CD4-positive, alpha-beta T cell treated with Interleukin-6 at 100 ng/mL for 8 hours (primary cell): Measurements from ENCODE around the gene PIGS.
"Not testable (repeated sequence)": the region's sequence is repeated elsewhere in the genome, so short reads cannot be mapped to it uniquely, and the experiment has no call there.

Experiments
- DNase-seq: peaks from one replicate; pipeline ENCODE4 v3.0.0-alpha.2; 2020; ENCODE audit warnings: mixed read lengths, low spot score

PIGS gene

DNA sequence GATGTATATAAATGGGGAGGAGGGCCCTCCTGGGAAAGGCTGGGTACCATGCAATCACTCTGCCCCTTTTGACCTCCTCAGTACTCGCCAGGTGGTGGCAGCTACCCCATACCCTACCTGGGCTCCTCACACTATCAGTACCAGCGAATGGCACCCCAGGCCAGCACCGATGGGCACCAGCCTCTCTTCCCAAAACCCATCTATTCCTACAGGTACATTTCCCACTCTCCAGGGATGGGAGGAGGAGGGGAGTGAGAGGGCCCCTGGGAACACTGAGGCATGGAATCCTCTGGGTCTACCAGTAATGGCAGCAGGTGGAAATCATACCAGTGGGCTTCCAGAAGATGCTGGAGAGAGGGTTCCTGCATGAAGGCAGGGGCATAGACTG lies 42.3 kb downstream of the PIGS start:
- no peak for DNase-seq

- no peak for DNase-seq
Observed at GRCh38 chr17:28528327-28529012, 42.9 kb downstream of the PIGS start.

DNA sequence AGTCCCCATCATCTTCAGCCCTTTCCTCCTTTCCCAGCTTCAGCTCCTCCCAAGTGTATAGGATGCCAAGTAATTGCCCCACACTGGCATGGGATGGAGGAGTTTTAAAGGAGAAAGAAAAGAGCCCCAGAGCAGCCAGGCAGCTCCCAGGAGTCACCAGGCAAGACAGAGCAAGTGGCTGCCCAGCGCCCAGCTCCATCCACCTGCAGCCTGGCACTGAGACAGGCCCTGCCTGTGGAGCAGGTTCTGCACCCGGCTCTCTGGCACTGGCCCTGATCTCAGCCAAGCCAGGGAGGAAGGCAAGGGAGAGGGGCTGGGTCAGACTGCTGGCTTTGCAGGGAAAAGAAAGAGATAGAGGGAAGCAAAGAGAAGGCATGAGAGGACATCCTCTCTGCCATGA lies 43.5 kb downstream of the PIGS start:
- DNase-seq = no peak

GRCh38 chr17:28527181-28527681 lies 44.1 kb downstream of the PIGS start:
- no peak for DNase-seq

GRCh38 chr17:28526381-28526780 lies 44.9 kb downstream of the PIGS start:
- DNase-seq = no peak

DNA sequence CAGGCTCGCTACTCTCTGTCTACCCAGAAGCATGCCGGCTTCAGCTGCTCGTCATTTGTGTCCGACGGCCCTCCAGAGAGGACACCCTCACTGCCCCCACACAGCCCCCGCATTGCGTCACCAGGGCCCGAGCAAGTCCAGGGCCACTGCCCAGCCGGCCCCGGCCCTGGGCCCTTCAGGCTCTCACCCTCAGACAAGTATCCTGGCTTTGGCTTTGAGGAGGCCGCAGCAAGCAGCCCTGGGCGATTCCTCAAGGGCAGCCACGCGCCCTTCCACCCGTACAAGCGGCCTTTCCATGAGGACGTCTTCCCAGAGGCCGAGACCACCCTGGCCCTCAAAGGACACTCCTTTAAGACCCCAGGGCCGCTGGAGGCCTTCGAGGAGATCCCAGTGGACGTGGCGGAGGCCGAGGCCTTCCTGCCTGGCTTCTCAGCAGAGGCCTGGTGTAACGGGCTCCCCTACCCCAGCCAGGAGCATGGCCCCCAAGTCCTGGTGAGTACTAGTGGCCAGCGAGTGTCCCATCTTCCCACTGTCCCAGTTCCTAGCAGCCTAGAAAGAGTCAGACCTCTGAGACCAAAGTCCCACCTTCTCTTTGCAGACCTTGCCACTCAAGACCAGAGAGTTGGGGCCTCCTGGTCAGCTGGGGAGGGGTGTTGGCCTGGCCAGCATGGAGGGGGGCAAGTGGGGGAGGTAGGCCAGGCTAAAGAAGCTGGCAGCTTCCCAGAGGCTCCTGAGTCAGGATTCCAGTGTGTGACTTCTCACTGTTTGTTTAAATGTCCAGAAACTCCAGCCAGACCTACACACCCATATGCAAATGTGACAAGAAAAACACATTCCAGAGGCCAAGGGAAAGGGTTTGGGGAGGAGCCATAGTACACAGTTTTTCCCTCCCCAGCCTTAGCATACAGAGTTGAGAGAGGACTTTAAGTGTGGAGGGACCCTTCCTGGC lies 46.6 kb downstream of the PIGS start:
- no peak for DNase-seq

DNA sequence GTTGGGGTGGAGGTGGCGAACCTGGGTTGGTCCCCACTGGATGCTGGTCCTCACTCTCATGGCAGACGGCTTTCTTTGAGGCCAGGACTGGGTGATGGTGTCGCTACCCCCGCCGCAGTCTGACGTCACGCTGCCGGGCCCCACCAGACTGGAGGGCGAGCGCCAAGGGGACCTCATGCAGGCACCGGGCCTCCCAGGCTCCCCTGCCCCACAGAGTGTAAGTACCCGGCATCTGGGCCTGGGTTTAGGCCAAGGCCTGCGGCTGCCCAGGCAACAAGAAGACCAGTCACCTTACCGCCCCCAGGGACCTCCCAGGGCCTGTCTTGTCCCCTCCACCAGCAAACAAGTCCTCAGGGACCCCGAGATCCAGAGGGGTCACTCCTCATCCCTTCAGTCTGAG lies 47.4 kb downstream of the PIGS start:
- DNase-seq = no peak

GRCh38 chr17:28523186-28523585 lies 48.1 kb downstream of the PIGS start:
- no peak for DNase-seq

- DNase-seq = not testable (repeated sequence)
Observed at GRCh38 chr17:28522281-28522680, 49.0 kb downstream of the PIGS start.

- no peak for DNase-seq
Observed at GRCh38 chr17:28521311-28522085, 49.8 kb downstream of the PIGS start.

DNA sequence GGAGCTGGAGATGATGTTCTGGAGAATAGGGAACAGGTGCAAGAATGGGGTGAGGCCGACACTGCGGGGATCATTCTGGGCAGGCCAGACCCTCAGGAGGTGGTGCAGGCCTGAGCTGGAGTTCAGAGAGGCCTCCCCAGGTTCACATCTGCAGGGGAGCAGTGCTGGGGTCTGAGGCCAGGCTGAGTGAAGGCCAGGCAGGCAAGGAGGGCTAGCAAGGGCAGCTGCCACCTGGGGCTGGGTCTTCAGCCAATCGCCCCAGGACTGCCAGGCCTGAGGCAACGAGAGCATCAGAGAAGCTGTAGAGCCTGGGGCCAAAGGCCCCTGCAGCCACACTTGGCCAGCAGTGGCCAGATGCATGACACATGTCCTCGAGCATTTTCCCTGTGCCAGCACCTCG lies 50.6 kb downstream of the PIGS start:
- DNase-seq = no peak

- DNase-seq = no peak
Observed at GRCh38 chr17:28519236-28519635, 52.1 kb downstream of the PIGS start.

- DNase-seq = no peak
Observed at GRCh38 chr17:28518578-28518977, 52.7 kb downstream of the PIGS start.

DNA sequence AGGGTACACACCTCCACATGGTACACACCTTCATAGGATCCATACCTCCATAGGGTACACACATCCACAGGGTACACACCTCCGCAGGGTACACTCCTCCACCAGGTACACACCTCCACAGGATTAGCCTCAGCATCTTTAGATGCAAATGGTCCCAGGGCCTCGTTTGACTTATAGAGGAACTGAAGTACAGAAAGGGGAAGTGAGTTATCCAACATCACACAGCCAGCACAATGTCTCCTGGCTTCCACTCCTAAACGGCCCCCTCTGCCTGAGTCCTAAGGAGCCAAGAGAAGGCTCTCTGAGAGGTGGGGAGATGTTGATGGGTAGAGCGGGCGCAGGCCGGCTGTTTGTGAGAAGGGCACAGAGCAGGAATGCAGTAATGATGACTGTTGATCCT lies 53.2 kb downstream of the PIGS start:
- no peak for DNase-seq

GRCh38 chr17:28515518-28515917 lies 55.8 kb downstream of the PIGS start:
- DNase-seq = no peak

GRCh38 chr17:28514561-28515002 lies 56.7 kb downstream of the PIGS start:
- no peak for DNase-seq

DNA sequence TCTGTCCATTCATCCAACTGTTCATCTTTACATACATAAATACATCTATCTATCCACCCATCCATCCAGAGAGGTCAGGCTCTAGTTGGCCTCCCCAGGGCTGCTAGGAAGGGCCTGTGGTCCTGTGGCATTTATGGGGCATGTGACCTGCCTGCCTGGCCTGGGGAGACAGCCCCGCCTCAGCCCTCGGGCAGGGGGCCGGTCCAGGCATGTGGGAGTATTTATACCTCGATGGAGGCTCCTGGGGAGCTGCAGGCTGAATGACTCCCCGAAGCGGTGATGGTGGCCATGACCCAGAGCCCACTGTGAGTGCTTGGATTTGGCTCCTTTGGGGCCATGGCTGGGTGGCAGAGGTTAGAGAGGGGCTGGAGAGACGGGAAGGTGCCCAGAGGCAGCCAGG lies 57.8 kb downstream of the PIGS start:
- DNase-seq = no peak

DNA sequence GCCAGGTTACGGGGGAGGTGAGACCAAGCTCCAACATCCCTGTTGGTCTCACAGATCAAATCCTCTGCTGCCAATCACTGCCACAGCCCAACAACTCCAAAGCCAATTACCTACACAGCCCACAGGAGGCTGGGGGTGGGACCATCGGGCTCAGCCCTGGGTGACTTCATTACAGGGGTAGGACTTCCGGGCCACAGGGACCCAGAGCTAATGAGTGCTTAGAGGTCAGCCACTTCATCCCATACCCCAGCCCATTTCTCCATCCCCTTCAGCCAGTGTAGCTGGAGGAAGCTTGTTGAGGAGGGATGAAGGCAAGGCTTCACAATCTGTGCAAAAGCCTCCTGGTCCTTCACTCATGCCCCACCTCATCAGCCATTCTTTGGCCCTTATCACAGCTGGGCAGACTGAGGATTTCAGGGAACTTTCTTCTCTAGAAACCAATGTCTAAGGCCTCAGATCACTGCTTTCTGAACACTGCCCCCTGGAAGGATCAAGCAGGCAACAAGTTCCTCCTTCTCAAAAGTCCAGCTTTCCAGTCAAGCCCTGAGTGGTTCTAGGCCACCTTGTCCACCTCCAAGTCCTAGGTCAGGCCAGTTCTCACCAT lies 59.4 kb downstream of the PIGS start:
- DNase-seq = no peak

GRCh38 chr17:28509789-28510188 lies 61.5 kb downstream of the PIGS start:
- no peak for DNase-seq

DNA sequence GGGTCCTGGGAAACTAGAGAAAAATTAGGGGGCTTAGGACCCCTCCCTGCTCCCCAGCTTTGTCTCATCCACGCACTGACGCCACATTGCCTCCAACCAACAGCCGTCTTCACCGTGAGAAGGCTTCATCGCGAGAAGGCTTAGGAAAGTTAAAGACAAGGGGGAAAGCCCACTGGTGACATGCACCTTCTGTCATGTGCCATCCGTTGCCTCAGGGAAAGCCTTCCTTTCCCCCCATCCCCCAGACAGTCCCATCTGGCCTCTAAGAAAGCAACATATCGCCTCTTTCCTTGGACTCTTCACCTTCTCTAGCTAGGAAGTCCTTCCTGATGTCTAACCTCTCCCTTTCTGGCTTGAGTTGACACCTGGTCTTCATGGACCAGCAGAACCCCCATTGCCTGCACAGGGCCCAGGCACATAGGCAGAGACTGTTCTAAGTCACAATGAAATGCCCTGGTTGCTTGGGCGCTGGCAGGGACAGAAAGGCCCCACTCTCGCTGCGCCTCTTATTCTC lies 63.1 kb downstream of the PIGS start:
- no peak for DNase-seq

DNA sequence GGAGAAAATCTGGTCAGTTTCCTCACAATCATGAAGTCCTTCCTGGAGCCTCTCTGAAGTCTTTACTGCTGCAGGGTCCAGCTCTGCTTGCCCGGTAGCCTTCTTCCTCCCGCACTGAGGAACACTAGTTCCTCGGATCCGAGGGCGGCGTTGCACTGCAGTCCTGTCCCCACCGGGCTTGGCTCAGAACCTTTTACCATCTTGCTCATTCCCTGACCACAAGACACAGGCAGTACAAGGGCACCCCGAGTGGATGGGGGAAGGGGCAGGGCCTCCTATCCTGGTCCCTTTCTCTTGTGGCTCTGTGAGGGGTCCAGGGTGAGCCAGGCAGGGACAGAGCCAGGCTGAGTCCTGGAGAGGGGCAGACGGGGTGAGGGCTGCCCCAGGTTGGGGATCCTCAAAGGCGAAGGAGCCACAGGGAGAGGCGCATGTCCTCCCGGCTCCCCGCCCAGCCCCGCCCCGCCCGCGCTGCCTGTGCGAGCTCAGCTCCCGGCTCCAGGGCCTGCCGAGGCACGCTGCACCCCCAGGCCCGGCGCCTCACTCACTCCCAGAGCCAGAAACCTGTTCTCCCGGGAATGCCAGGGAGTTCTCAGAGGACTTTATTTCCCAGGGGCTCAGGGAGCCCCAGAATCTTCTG lies 63.6 kb downstream of the PIGS start:
- DNase-seq = no peak
